K562 (cell line): ENCODE measurements around the gene SYNGR3. TPM values are rescaled to one million over a fixed set of nuclear protein-coding genes. Genes with fewer than 3 reads are reported as not detected.

Experiments used
- ATAC-seq: fragments of 200-7000 bp; cut with Tn5 transposase; 3 replicates; pipeline ENCODE4 v1.9.1; 2020; ENCODE audit warnings: moderate library complexity
- BruUV-seq: library from RNA; stranded (reverse); fragments of 400-500 nt; replicated peaks from 2 replicates; lab custom pipeline; 2021; lab: Mats Ljungman, UMichigan
- CTCF ChIA-PET: fragments of 300-600 bp; formaldehyde crosslinking; extraction: SDS; loops from one replicate; lab custom pipeline; 2021; ENCODE audit warnings: low intra/inter-chr PET ratio; lab: Yijun Ruan, JAX
- POLR2A ChIA-PET: fragments of 300-600, 350-650 bp; sonication (Branson Sonifier 250); formaldehyde crosslinking; extraction: SDS; loops from one replicate; lab custom pipeline; 2021; ENCODE audit warnings: antibody characterized with exemption, inconsistent platforms; lab: Yijun Ruan, JAX
- DNase-seq, 4 experiments: peaks; one replicate each; pipeline versions ENCODE4 v3.0.0 to v3.0.0-alpha.2; 2011 to 2018; ENCODE audit warnings: low spot score in 3 of 4, mixed read lengths in 3 of 4; ENCODE audit errors: extremely low read depth in 1 of 4
- FAIRE-seq: peaks from 2 replicates; lab custom pipeline; 2011; peaks lifted over from hg19 to GRCh38; lab: Jason Lieb, UNC
- H2AFZ ChIP-seq: 2 replicates; pipeline ENCODE4 v1.6.0; 2011; ENCODE audit warnings: low read depth, low read length, control low read depth, inconsistent platforms
- H3K27ac ChIP-seq: fragments of 200-600 bp; 3 replicates; pipeline ENCODE4 v1.8.0; 2011; ENCODE audit warnings: low read depth, mild to moderate bottlenecking, control low read depth, inconsistent platforms, low read length, moderate library complexity, mixed read lengths; ENCODE audit errors: extremely low read depth
- H3K27me3 ChIP-seq, 2 experiments: fragments of 300-600 bp in 1 of 2; 2 replicates in 1 of 2; 3 replicates in 1 of 2; pipeline versions ENCODE4 v1.6.0 to v1.8.0; 2011; ENCODE audit warnings: inconsistent platforms in 2 of 2, low read length in 2 of 2, mild to moderate bottlenecking in 1 of 2, mixed read lengths in 1 of 2, moderate library complexity in 1 of 2; ENCODE audit not compliant: control insufficient read depth in 2 of 2, insufficient read depth in 2 of 2
- H3K36me3 ChIP-seq: fragments of 300-600 bp; 3 replicates; pipeline ENCODE4 v1.8.0; 2011; ENCODE audit warnings: mild to moderate bottlenecking, low read length, inconsistent platforms; ENCODE audit not compliant: control insufficient read depth, insufficient read depth
- H3K4me1 ChIP-seq, 2 experiments: fragments of 200-600 bp in 1 of 2; replicated peaks in 1 of 2; 2 replicates in 1 of 2; 3 replicates in 1 of 2; pipeline versions ENCODE4 v1.5.1 to v1.8.0; 2011; ENCODE audit warnings: inconsistent platforms in 2 of 2, low read length in 2 of 2, mild to moderate bottlenecking in 1 of 2, mixed read lengths in 1 of 2, moderate library complexity in 1 of 2; ENCODE audit not compliant: control insufficient read depth in 2 of 2, insufficient read depth in 2 of 2
- H3K4me2 ChIP-seq: 2 replicates; pipeline ENCODE4 v1.6.1; 2011; ENCODE audit warnings: low read length, control low read depth, inconsistent platforms, mixed read lengths; ENCODE audit not compliant: insufficient read depth
- H3K4me3 ChIP-seq: fragments of 200-600 bp; sonication (generic), shearing (Covaris generic); 2 replicates; pipeline ENCODE4 v1.5.1; 2016; ENCODE audit warnings: control low read depth, inconsistent platforms
- H3K79me2 ChIP-seq: fragments of 200-600 bp; 3 replicates; pipeline ENCODE4 v1.8.0; 2011; ENCODE audit warnings: low read length, inconsistent platforms; ENCODE audit not compliant: control insufficient read depth, insufficient read depth
- H3K9ac ChIP-seq, 2 experiments: 2 replicates each; pipeline versions ENCODE4 v1.6.0 to v1.6.1; 2011; ENCODE audit warnings: low read depth in 2 of 2, low read length in 2 of 2, control low read depth in 1 of 2, inconsistent platforms in 1 of 2, mild to moderate bottlenecking in 1 of 2, mixed read lengths in 1 of 2; ENCODE audit not compliant: insufficient read depth in 1 of 2
- H3K9me1 ChIP-seq: one replicate; pipeline ENCODE4 v1.6.0; 2011; ENCODE audit warnings: inconsistent platforms, mild to moderate bottlenecking, low read length, moderate library complexity; ENCODE audit not compliant: control insufficient read depth, insufficient read depth
- H3K9me3 ChIP-seq: replicated peaks from 2 replicates; pipeline ENCODE4 v1.5.1; 2011; ENCODE audit warnings: low read depth, low read length, inconsistent platforms; ENCODE audit not compliant: control insufficient read depth, insufficient read depth
- H4K20me1 ChIP-seq: replicated peaks from 2 replicates; pipeline ENCODE4 v1.6.1; 2011; ENCODE audit warnings: low read length, inconsistent platforms, mixed read lengths; ENCODE audit not compliant: control insufficient read depth, insufficient read depth
- FIP1L1 ChIP-seq: fragments of 200-400 bp; formaldehyde crosslinking; IDR thresholded peaks from 2 replicates; pipeline ENCODE4 v1.6.1; 2018; ENCODE audit warnings: mild to moderate bottlenecking, low read depth, low read length; ENCODE audit not compliant: poor library complexity, severe bottlenecking
- POLR2G ChIP-seq: fragments of 200-400 bp; formaldehyde crosslinking; IDR thresholded peaks from 2 replicates; pipeline ENCODE4 v1.6.1; 2017; ENCODE audit warnings: low read depth, mild to moderate bottlenecking, antibody characterized with exemption, low read length, moderate library complexity
- PTTG1 ChIP-seq: fragments of 450-650 bp; IDR thresholded peaks from 2 replicates; pipeline ENCODE4 v1.6.1; 2016; ENCODE audit warnings: low read depth, mild to moderate bottlenecking, missing genetic modification characterization, missing compliant biosample characterization
- RBFOX2 ChIP-seq: fragments of 200-400 bp; formaldehyde crosslinking; IDR thresholded peaks from 2 replicates; pipeline ENCODE4 v1.6.1; 2017; ENCODE audit warnings: low read depth, mild to moderate bottlenecking, low read length, moderate library complexity
- THRAP3 ChIP-seq: fragments of 450-650 bp; IDR thresholded peaks from 2 replicates; pipeline ENCODE4 v1.6.1; 2016; ENCODE audit warnings: mild to moderate bottlenecking, inconsistent platforms, borderline replicate concordance
- ZFX ChIP-seq: sonication (generic); formaldehyde crosslinking; IDR thresholded peaks from 2 replicates; pipeline ENCODE4 v1.8.0; 2022; ENCODE audit warnings: mild to moderate bottlenecking, missing genetic modification reagents, moderate library complexity
- ZNF134 ChIP-seq: fragments of 250-450 bp; sonication (Bioruptor Pico); conservative IDR thresholded peaks from 2 replicates; pipeline ENCODE4 v1.4.0; 2020
- WGBS: fragments of 100-300 bp; shearing (Covaris generic); methylation state at CpG from one replicate; pipeline ENCODE4 v1.1.6; 2016; ENCODE audit warnings: low coverage, mixed read lengths; ENCODE audit not compliant: insufficient coverage; ENCODE audit errors: missing lambda C conversion rate; 5-methylcytosine and 5-hydroxymethylcytosine counted together
- in situ Hi-C: fragments of 300-500 bp; cut with MboI; formaldehyde crosslinking; loops from 4 replicates; pipeline ENCODE4 v1.15.0; 2018; ENCODE audit warnings: inconsistent platforms, mixed read lengths
- intact Hi-C: fragments of 100-400 bp; cut with micrococcal nuclease; formaldehyde crosslinking; loops from 2 replicates; pipeline ENCODE4 v1.14.2; 2022
- polyA plus RNA-seq, 8 experiments: library from polyadenylated mRNA; depleted of rRNA in 4 of 8; stranded (reverse) in 5 of 8; unstranded in 3 of 8; fragments of >200 nt; fragmentation: Nextera tagmentation in 2 of 8; fragmentation: Illumina TruSeq in 1 of 8; extraction: Ambion mirVana in 2 of 8; extraction: Trizol in 1 of 8; gene quantifications; 2 replicates each; pipeline versions ENCODE4 v1.2.1 to v1.2.3, GENCODE V29; 2011 to 2014; ENCODE audit warnings: inconsistent platforms in 1 of 8, missing spikeins in 1 of 8
- total RNA-seq, 7 experiments: library from RNA; depleted of rRNA in 6 of 7; stranded (reverse); fragments of >200 nt in 6 of 7; fragmentation: Illumina TruSeq in 2 of 7; extraction: Trizol in 2 of 7; gene quantifications; 2 replicates each; pipeline versions ENCODE4 v1.2.1 to v1.2.3, GENCODE V29; 2011 to 2021; ENCODE audit warnings: low replicate concordance in 1 of 7

Gene SYNGR3
- total and polyA plus RNA-seq, 9 of the 15 experiments (the other 6 are each of a cell fraction or from before 2014, with no cell fraction given): 3.7 to 69.2 (median 36.3) TPM

GRCh38 chr16:2002406-2003230 is 12.8 kb downstream of the SYNGR3 start:
- H3K9ac ChIP-seq: peak overlapping the region in 1 of 2 experiments; percentile 50; a peak in 2 of 4 replicates
- H3K9me3 ChIP-seq: no peaks in the 10 kb centered on the region
- ATAC-seq (no peak), FAIRE-seq (no peak), DNase-seq (no peak)
- peaks cover 11 to 86% of the 10 kb centered on the region in 2 experiments for H3K4me1 ChIP-seq
- H3K4me3 ChIP-seq: no peak overlapping the region
- in situ Hi-C loops (no loop called here), intact Hi-C loops (no loop called here)
- peaks cover 13% of the 10 kb centered on the region for H3K9me1 ChIP-seq
- 96% methylated on average over 30 of the region's 47 CpGs for WGBS
- TF ChIP-seq PTTG1 (tag): no peak
- TF ChIP-seq ZNF134 (CRISPR knock-in tag): no peak
- no peak for TF ChIP-seq ZFX (CRISPR knock-in tag)
- TF ChIP-seq POLR2G: peak; percentile 71
- TF ChIP-seq FIP1L1: peak; percentile 38
- TF ChIP-seq THRAP3: no peak
- peak; percentile 33 for TF ChIP-seq RBFOX2
- POLR2A ChIA-PET: interaction anchor here (0.6 to 3.0 kb wide), 4 partner anchors 17 to 250 kb away, joined by 3 to 12 read pairs (median 7); partner anchors contain the start of gene TRAF7
- H3K79me2 ChIP-seq: peaks cover 54% of the 10 kb centered on the region
- no peak overlapping the region for H3K27ac ChIP-seq
- H3K4me2 ChIP-seq: no peak overlapping the region
- CTCF ChIA-PET: no interaction called here
- no peak overlapping the region for H2AFZ ChIP-seq
- peaks cover 95% of the 10 kb centered on the region; the same call in 2 of the 3 replicates for H3K36me3 ChIP-seq
- peaks cover 32% of the 10 kb centered on the region for H4K20me1 ChIP-seq
- no TSS peak for BruUV-seq
- H3K27me3 ChIP-seq: no peaks in the 10 kb centered on the region
